CD4-positive, alpha-beta T cell (primary cell): ENCODE results near the gene BICC1. TPM values are rescaled to one million over a fixed set of nuclear protein-coding genes. Genes with fewer than 3 reads are reported as not detected.

Experiments
- ATAC-seq: fragments of 200-7000 bp; cut with Tn5 transposase; one replicate; pipeline ENCODE4 v1.10.0; 2022; ENCODE audit warnings: mild to moderate bottlenecking; ENCODE audit not compliant: poor library complexity
- CTCF ChIA-PET: fragments of 350-600 bp; sonication (Branson Sonifier 250); formaldehyde crosslinking; loops from one replicate; lab custom pipeline; 2021; ENCODE audit warnings: antibody characterized with exemption, inconsistent platforms; lab: Charles Lee
- POLR2A ChIA-PET: fragments of 350-600 bp; sonication (Branson Sonifier 250); formaldehyde crosslinking; loops from one replicate; lab custom pipeline; 2021; ENCODE audit warnings: antibody characterized with exemption, inconsistent platforms; lab: Charles Lee
- DNase-seq, 14 experiments: peaks; one replicate each; pipeline ENCODE4 v3.0.0-alpha.2; 2013 to 2020; ENCODE audit warnings: mixed read lengths in 2 of 14
- H3K27ac ChIP-seq, 2 donors: one replicate each; pipeline versions ENCODE4 v1.5.1 to v1.7.0; 2013; ENCODE audit warnings: low read length in 2 of 2, low read depth in 1 of 2, mild to moderate bottlenecking in 1 of 2
- H3K27me3 ChIP-seq, 2 experiments: 1 replicate in 1 of 2; 2 replicates in 1 of 2; pipeline versions ENCODE4 v1.6.1 to v1.7.0; 2013; ENCODE audit warnings: low read length in 2 of 2, control low read depth in 1 of 2, mild to moderate bottlenecking in 1 of 2, moderate library complexity in 1 of 2; ENCODE audit not compliant: insufficient read depth in 2 of 2, control insufficient read depth in 1 of 2
- H3K36me3 ChIP-seq: one replicate; pipeline ENCODE4 v1.6.1; 2013; ENCODE audit warnings: low read length, control low read depth; ENCODE audit not compliant: insufficient read depth
- H3K4me1 ChIP-seq: one replicate; pipeline ENCODE4 v1.6.1; 2013; ENCODE audit warnings: low read length, control low read depth; ENCODE audit not compliant: insufficient read depth
- H3K4me3 ChIP-seq: one replicate; pipeline ENCODE4 v1.5.1; 2013; ENCODE audit warnings: mild to moderate bottlenecking, low read length, moderate library complexity
- H3K9me3 ChIP-seq, 2 experiments: 1 replicate in 1 of 2; 2 replicates in 1 of 2; pipeline versions ENCODE4 v1.6.1 to v1.7.0; 2013; ENCODE audit warnings: low read length in 2 of 2, mild to moderate bottlenecking in 2 of 2, control low read depth in 1 of 2, moderate library complexity in 1 of 2; ENCODE audit not compliant: control insufficient read depth in 1 of 2, insufficient read depth in 1 of 2
- H3K27ac Mint-ChIP-seq: one replicate; pipeline ENCODE4 v1.8.0; 2020; ENCODE audit warnings: mixed read lengths
- H3K27me3 Mint-ChIP-seq: one replicate; pipeline ENCODE4 v1.8.0; 2021; ENCODE audit warnings: mixed read lengths
- H3K36me3 Mint-ChIP-seq: one replicate; pipeline ENCODE4 v1.8.0; 2021; ENCODE audit warnings: low read depth, mixed read lengths
- H3K4me1 Mint-ChIP-seq: one replicate; pipeline ENCODE4 v1.8.0; 2021; ENCODE audit warnings: low read depth, mixed read lengths
- H3K4me3 Mint-ChIP-seq: one replicate; pipeline ENCODE4 v1.8.0; 2020; ENCODE audit warnings: mild to moderate bottlenecking, mixed read lengths
- H3K9me3 Mint-ChIP-seq: one replicate; pipeline ENCODE4 v1.8.0; 2020; ENCODE audit warnings: mixed read lengths
- intact Hi-C, 2 experiments: fragments of 100-400 bp; cut with DNase I in 1 of 2; cut with micrococcal nuclease in 1 of 2; formaldehyde crosslinking; loops; one replicate each; pipeline versions ENCODE4 v1.15.1 to v1.9.0; 2023 to 2025; cut with DNase I, micrococcal nuclease
- total RNA-seq, 174 experiments: library from RNA in 2 of 174; stranded (reverse) in 2 of 174; gene quantifications; one replicate each; pipeline ENCODE4 v1.2.3 and lab custom pipeline; 2021 to 2026
- TF ChIP-seq, protein P1 (sequence below): fragments of 200-600 bp; IDR thresholded peaks from one replicate; pipeline ENCODE4 v1.8.0; 2022; ENCODE audit warnings: antibody characterized with exemption, mild to moderate bottlenecking

BICC1 gene
- total RNA-seq, 2 experiments from 2014 or later = not detected

- intact Hi-C loops = no loop called here
- Mint-ChIP-seq H3K4me1 (no peaks in the 10 kb centered on the region), H3K27ac (no peak overlapping the region), H3K27me3 (no peaks in the 10 kb centered on the region), H3K4me3 (no peak overlapping the region), H3K36me3 (no peaks in the 10 kb centered on the region), H3K9me3 (peaks cover 4% of the 10 kb centered on the region)
- no peak for DNase-seq
- Histone ChIP-seq H3K9me3 (peaks cover 0 to 3% of the 10 kb centered on the region in 2 experiments), H3K27me3 (no peaks in the 10 kb centered on the region), H3K4me3 (no peak overlapping the region), H3K36me3 (no peaks in the 10 kb centered on the region), H3K27ac (no peak overlapping the region), H3K4me1 (no peaks in the 10 kb centered on the region)
- TF ChIP-seq, protein P1, sequence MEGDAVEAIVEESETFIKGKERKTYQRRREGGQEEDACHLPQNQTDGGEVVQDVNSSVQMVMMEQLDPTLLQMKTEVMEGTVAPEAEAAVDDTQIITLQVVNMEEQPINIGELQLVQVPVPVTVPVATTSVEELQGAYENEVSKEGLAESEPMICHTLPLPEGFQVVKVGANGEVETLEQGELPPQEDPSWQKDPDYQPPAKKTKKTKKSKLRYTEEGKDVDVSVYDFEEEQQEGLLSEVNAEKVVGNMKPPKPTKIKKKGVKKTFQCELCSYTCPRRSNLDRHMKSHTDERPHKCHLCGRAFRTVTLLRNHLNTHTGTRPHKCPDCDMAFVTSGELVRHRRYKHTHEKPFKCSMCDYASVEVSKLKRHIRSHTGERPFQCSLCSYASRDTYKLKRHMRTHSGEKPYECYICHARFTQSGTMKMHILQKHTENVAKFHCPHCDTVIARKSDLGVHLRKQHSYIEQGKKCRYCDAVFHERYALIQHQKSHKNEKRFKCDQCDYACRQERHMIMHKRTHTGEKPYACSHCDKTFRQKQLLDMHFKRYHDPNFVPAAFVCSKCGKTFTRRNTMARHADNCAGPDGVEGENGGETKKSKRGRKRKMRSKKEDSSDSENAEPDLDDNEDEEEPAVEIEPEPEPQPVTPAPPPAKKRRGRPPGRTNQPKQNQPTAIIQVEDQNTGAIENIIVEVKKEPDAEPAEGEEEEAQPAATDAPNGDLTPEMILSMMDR = no peak
- POLR2A ChIA-PET = no interaction called here
- no peak for ATAC-seq
- CTCF ChIA-PET = no interaction called here
These were observed 210.5 kb downstream of the BICC1 start for GRCh38 chr10:58723186-58723585.

GRCh38 chr10:58723966-58724365 lies 211.3 kb downstream of the BICC1 start:
- Histone ChIP-seq H3K9me3 (no peaks in the 10 kb centered on the region), H3K27me3 (no peaks in the 10 kb centered on the region), H3K27ac (no peak overlapping the region), H3K4me1 (no peaks in the 10 kb centered on the region), H3K4me3 (no peak overlapping the region), H3K36me3 (no peaks in the 10 kb centered on the region)
- Mint-ChIP-seq H3K27ac (no peak overlapping the region), H3K27me3 (no peaks in the 10 kb centered on the region), H3K9me3 (no peaks in the 10 kb centered on the region), H3K4me3 (no peak overlapping the region), H3K4me1 (no peaks in the 10 kb centered on the region), H3K36me3 (no peaks in the 10 kb centered on the region)
- ChIA-PET POLR2A (no interaction called here), CTCF (no interaction called here)
- DNase-seq (no peak), ATAC-seq (no peak)
- intact Hi-C loops = no loop called here
- TF ChIP-seq, protein P1 = no peak

DNA sequence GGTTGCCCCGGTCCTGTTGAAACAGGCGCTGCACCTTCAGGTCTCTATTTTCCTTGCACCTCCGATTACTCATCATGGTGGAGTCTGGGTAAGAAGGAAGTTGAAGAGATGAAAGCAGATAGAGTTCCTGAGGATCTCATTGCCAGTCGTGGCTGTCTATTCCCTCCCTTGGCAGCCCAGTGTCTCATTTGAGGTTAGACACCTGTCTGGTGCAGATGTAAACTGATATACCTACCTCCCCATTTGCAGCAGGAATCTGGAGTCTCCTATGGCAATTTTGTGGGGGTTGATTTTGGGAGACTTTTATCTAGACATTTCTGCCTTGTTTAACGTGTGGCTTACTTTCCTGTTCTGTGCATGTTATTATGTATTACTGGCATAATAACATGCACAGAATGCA lies 212.1 kb downstream of the BICC1 start:
- H3K9me3 ChIP-seq = no peaks in the 10 kb centered on the region
- ChIA-PET POLR2A (no interaction called here), CTCF (no interaction called here)
- Mint-ChIP-seq H3K4me3 (no peak overlapping the region), H3K4me1 (no peaks in the 10 kb centered on the region), H3K27me3 (no peaks in the 10 kb centered on the region), H3K36me3 (no peaks in the 10 kb centered on the region), H3K9me3 (no peaks in the 10 kb centered on the region), H3K27ac (no peak overlapping the region)
- no peak overlapping the region for H3K27ac ChIP-seq
- TF ChIP-seq, protein P1 = no peak
- intact Hi-C loops = no loop called here
- H3K4me3 ChIP-seq = no peak overlapping the region
- H3K4me1 ChIP-seq = no peaks in the 10 kb centered on the region
- no peaks in the 10 kb centered on the region for H3K27me3 ChIP-seq
- H3K36me3 ChIP-seq = no peaks in the 10 kb centered on the region
- DNase-seq = no peak
- ATAC-seq = no peak
